ENCODE measurements around the gene POU2AF1. TPM values are rescaled to one million over a fixed set of nuclear protein-coding genes. Genes with fewer than 3 reads are reported as not detected.
"Not testable (repeated sequence)": the region's sequence is repeated elsewhere in the genome, so short reads cannot be mapped to it uniquely, and the experiment has no call there.

The POU2AF1 gene
- total RNA-seq, 1 donor from 2014 or later = 12.9 TPM

DNA sequence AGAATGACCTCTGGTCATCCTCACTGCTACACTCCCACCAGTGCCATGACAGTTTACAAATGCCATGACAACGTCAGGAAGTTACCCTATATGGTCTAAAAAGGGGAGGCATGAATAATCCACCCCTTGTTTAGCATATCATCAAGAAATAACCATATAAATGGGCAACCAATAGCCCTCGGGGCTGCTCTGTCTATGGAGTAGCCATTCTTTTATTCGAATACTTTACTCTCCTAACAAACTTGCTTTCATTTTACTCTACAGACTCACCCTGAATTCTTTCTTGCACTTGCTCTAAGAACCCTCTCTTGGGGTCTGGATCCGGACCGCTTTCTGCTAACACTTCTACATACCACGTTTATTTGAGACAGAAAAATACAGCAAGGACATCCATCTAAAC lies 58.9 kb downstream of the POU2AF1 start:
- not testable (repeated sequence) for DNase-seq (ENCODE audit: low spot score)

DNA sequence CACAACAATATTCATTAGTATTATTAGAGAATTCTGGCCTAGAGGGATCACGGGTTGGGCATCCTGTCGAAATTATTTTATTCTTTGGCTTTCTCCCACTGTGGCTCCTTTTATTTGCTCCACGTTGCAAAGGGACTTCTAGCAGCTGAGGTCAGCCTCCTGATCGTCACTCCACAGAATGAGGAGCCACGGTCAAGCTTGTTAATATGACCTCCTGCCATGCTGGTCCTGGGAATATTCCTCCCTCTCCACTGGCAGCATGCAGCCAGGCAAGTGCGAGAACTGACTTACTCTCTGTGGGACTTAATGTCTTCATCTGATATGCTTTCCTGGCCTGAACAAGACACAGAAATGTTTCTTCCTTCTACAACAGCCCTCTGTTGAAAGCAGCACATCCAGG lies 59.8 kb downstream of the POU2AF1 start:
- DNase-seq (ENCODE audit: low spot score) = no peak

DNA sequence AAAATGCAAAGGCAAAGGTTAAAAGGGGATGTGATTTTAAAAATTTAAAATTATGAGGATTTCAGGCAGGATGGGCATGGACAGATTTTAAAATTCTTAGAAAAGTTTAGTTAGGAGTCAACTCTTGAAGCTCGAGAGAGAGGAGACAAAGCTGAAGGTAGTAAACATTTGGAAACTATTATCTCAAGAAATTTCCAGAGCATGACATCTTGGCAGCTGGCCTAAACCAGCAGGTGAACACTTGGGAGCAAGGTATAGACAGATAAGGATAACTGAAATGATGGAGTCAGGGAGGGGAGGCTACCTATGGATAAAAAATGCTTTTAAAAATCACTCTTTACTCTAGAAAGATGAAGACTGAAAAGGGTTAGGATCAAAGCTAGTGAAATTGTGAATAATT lies 67.0 kb downstream of the POU2AF1 start:
- no peak for DNase-seq (ENCODE audit: low spot score)

DNA sequence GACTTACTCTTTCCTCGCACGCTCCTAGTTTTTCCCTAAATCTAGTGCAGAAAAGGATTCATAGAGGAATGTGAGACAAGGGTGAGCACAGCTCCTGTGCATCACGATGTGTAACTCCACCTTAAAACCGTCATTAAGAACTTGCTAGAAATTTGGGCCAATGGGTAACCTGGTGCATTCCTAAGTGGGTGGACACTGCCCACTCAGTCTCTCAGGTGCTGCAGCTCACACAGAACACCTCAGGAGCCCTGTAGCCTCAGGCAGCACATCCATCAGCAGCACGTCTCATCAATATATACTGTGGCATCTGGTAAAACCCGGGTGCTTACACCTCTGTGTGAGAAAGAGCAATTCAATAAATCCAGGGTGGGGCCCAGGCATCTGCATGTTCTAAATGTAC lies 68.4 kb downstream of the POU2AF1 start:
- DNase-seq (ENCODE audit: low spot score) = no peak

DNA sequence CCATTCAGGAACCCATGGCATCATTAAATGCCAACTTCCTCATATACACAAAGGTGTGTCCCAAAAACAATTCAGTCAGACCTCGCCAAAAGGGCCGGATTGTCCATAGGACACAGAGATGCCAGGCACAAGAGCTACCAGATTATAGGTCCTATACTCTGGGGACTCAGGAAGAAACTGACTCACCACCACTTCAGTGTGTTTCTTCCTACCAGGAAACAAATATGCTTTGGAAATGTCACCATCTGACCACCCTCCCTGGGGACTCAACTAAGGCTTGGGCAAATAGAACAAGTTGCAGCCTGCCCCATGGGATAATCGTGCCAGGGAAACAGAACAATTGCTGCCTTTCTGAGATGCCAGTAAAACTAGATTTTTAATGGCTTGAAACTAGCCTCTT lies 69.0 kb downstream of the POU2AF1 start:
- DNase-seq (ENCODE audit: low spot score) = no peak

DNA sequence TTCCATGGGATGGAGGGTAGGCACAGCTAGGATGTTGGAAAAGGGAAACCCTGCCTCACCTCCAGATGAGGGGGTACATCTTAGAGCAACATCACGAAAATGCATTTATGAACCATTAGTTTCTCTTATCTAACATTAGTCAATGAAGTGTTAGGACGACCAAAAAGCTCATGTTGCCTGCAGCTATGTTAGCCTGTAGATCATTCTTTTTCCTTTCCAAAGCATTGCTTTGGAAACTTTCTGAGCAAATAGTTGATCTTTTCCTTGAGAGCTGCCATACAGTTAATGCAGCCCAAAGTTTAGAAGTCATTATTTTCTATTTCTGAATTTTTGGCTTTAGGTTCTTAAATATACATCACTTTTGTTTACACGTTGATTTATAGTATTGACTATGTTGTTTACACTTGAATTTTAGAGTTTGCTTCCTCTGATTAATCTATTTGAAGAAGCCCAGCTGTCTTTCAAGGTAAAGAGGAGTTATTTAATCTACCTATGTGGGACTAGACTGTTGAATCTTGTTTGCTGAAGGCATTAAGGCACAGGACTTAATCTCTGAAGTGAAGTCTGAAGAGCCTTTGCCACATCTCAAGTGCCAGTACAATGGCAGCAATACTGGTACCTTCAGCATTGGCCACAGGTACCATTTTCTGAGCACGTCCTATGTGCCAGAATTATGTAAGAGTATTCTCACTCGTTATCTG lies 69.7 kb downstream of the POU2AF1 start:
- no peak for DNase-seq (ENCODE audit: low spot score)

DNA sequence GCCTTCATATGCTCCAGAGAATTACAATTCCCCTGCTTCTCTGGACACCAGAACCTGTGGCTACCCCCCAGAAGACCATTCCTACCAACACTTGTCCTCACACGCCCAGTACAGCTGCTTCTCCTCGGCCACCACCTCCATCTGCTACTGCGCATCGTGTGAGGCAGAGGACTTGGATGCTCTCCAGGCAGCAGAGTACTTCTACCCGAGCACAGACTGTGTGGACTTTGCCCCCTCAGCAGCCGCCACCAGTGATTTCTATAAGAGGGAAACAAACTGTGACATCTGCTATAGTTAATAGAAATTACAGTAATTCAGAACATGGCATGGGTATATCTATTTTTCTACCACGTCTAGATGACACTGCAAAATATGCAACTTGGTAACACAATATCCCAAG lies 70.9 kb downstream of the POU2AF1 start:
- DNase-seq (ENCODE audit: low spot score) = peak; percentile 89

DNA sequence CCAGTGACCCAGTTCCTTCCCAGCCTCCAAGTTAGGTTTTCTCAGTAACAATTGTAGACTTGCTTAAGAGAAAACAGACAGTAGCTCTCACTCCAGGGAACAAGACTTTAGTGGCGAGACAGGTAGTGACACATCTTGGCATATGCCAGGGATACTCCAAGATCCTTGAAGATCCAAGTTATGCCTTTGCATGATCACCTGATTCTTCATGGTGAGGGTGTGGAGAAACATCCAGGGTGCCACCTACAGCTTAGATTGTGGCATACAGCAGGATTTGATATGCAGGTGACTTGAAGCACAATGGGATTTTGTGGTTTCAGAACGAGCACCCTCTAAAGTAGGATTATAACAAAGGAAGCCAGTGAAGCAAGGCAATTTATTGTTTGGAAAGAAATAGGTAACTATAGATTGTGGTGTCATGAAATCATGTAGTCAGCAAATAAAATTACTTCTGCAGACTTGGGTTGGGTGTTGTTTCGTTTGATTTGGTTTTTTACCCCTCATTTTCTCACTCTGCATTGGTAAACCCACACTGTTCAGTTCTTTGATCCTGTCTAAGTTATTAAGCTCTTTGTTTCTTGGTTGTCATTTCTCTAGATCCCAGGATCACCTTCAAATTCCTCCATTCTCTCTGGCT lies 71.5 kb downstream of the POU2AF1 start:
- no peak for DNase-seq (ENCODE audit: low spot score)

DNA sequence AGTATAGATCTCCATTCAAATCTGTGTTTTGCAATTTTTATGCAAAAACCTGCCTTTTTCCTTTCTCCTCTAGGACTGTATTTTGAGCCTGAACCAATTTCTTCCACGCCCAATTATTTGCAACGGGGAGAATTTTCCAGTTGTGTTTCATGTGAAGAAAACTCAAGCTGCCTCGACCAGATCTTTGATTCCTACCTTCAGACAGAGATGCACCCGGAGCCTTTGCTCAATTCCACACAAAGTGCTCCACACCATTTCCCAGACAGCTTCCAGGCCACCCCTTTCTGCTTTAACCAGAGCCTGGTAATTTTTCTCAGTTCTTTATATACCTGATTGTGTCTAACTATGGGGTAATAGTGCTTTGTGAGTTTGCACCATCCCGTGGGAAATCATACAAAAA lies 72.8 kb downstream of the POU2AF1 start:
- DNase-seq (ENCODE audit: low spot score) = no peak

DNA sequence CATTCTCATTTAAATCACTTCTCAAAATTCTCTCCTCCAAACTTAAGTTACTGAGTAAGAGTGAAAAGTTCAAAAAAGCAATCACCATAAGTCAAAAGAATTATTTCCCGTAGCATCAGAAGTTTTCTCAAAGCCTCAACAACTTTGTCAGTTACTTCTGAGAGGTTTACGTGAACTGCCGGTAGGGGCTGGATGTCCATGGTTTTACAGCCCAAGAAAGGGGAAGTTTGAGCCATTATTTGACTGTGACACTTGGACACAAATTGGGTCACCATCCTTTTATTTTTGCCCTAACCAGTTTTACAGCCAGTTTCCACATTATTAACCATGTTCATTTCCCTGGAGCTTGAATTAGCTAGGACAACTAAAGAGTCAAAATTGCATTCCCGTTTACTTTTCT lies 73.2 kb downstream of the POU2AF1 start:
- no peak for DNase-seq (ENCODE audit: low spot score)

DNA sequence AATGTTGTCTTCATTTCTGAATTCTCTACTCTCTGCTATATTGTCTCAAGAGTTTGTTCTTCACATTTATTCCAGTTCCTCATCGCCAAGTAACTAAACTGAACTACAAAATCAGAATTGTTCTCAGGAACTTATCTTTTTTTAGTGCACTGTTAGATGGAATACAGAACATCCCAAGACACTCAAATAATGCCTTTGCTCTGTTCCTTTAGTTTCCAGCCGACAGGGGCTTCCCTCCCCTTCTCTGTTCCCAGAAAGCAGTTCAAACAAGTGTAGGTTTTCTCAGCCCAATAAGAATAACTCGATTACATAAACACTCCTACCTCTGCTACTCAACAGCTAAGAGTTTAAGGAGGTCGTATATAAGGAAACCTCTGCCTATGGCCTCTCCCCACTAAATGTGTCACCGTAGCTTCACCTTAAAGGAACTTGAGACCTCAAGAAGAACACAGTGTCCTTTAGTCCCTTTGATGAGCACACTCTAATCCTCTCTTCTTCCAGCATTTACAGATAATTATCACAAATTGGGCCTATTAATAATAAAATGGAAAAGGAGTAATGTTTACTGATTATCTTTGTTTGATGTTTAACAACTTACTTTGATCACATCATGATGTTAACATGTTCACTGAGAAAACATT lies 73.8 kb downstream of the POU2AF1 start:
- no peak for DNase-seq (ENCODE audit: low spot score)

DNA sequence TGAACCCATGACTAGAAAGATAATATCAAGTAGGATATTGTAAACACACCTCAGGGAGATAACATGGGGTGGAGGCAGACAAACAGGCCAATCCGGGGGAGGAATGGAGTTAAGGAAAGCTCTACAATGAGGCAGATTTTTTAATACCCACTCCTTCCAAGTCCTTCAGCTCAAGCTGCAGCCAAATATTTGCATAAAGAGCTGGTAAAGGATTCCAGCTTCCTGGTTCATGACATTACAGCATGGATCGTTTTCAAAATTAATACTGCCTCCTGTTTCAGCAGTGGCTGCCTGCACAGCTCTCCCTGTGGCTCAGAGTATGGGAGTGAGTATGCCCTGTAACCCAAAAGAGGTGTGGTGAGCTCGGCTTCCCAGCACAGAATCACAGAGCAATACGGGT lies 75.6 kb downstream of the POU2AF1 start:
- DNase-seq (ENCODE audit: low spot score) = peak; percentile 77

DNA sequence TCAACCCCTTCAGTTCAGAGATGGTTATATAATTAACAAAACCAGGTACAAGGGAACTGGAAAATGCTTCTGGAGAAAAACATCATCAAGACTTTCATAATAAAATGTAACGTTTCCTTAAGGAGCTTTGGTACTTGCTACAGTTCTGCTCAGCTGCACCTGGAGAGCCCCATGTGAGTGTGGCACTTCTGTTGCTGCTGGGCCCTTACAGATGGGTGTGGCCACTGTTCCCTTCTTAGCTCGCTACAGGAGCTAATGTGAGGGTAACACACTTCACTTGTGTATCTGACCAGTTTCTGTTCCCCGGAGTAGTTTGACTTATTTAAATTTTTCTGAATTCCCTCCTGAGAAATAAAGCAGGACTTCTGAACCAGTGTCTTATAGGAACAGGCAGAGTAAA lies 76.8 kb downstream of the POU2AF1 start:
- no peak for DNase-seq (ENCODE audit: low spot score)

Other genes with a start within 250 kb of the POU2AF1 start
- gene POU2AF2, start 133.6 kb downstream of the POU2AF1 start, total RNA-seq = 5.0 TPM
- gene POU2AF3, start 80.7 kb downstream of the POU2AF1 start, total RNA-seq = 14.0 TPM
- not detected for gene BTG4, start 133.1 kb upstream of the POU2AF1 start, total RNA-seq
- not detected for gene HOATZ, start 135.5 kb upstream of the POU2AF1 start, total RNA-seq
- 20.5 TPM for gene LAYN, start 161.4 kb upstream of the POU2AF1 start, total RNA-seq
- gene SIK2, start 223.2 kb upstream of the POU2AF1 start, total RNA-seq = 27.6 TPM